ENCODE measurements around the gene TTC7B.

The TTC7B gene

GRCh38 chr14:90732139-90732538, 84.1 kb downstream of the TTC7B start:
- no peaks in the 10 kb centered on the region for H3K4me1 ChIP-seq
- no peaks in the 10 kb centered on the region for H3K27me3 ChIP-seq (ENCODE audit: control insufficient read depth, insufficient read depth, low read length)
- H3K79me2 ChIP-seq: peaks cover 5% of the 10 kb centered on the region
- H3K4me3 ChIP-seq (ENCODE audit: low read depth, low read length): no peak overlapping the region
- H3K9ac ChIP-seq: no peak overlapping the region
- no peak overlapping the region for H3K4me2 ChIP-seq (ENCODE audit: low read length)
- no peak overlapping the region for H3K27ac ChIP-seq
- H2AFZ ChIP-seq: no peak overlapping the region
- no peaks in the 10 kb centered on the region for H3K9me3 ChIP-seq (ENCODE audit: control insufficient read depth, low read length)
- H3K36me3 ChIP-seq (ENCODE audit: control insufficient read depth, insufficient read depth, low read length): no peaks in the 10 kb centered on the region
- no peak for TF ChIP-seq CTCF (IDR thresholded peaks at IDR 0.05)

- TF ChIP-seq CTCF (IDR thresholded peaks at IDR 0.05): no peak
- Histone ChIP-seq H3K4me1 (peaks cover 4% of the 10 kb centered on the region), H3K9ac (no peak overlapping the region), H3K9me3 (ENCODE audit: control insufficient read depth, low read length) (no peaks in the 10 kb centered on the region), H2AFZ (no peak overlapping the region), H3K36me3 (ENCODE audit: control insufficient read depth, insufficient read depth, low read length) (no peaks in the 10 kb centered on the region), H3K4me3 (ENCODE audit: low read depth, low read length) (no peak overlapping the region), H3K4me2 (ENCODE audit: low read length) (no peak overlapping the region), H3K79me2 (peaks cover 5% of the 10 kb centered on the region), H3K27ac (no peak overlapping the region), H3K27me3 (ENCODE audit: control insufficient read depth, insufficient read depth, low read length) (no peaks in the 10 kb centered on the region)
These were observed 84.7 kb downstream of the TTC7B start for GRCh38 chr14:90731487-90731886.

GRCh38 chr14:90730206-90730766, 85.9 kb downstream of the TTC7B start:
- no peaks in the 10 kb centered on the region for H3K27me3 ChIP-seq (ENCODE audit: control insufficient read depth, insufficient read depth, low read length)
- TF ChIP-seq CTCF (IDR thresholded peaks at IDR 0.05): no peak
- H3K9ac ChIP-seq: no peak overlapping the region

GRCh38 chr14:90728951-90729350, 87.3 kb downstream of the TTC7B start:
- H3K27me3 ChIP-seq (ENCODE audit: control insufficient read depth, insufficient read depth, low read length): no peaks in the 10 kb centered on the region
- no peak overlapping the region for H3K27ac ChIP-seq
- H3K4me3 ChIP-seq (ENCODE audit: low read depth, low read length): no peak overlapping the region
- H2AFZ ChIP-seq: no peak overlapping the region
- H3K9me3 ChIP-seq (ENCODE audit: control insufficient read depth, low read length): no peaks in the 10 kb centered on the region
- no peaks in the 10 kb centered on the region for H3K36me3 ChIP-seq (ENCODE audit: control insufficient read depth, insufficient read depth, low read length)
- TF ChIP-seq CTCF (IDR thresholded peaks at IDR 0.05): no peak
- no peaks in the 10 kb centered on the region for H3K79me2 ChIP-seq
- H3K4me2 ChIP-seq (ENCODE audit: low read length): no peak overlapping the region
- H3K4me1 ChIP-seq: peaks cover 6% of the 10 kb centered on the region
- H3K9ac ChIP-seq: no peak overlapping the region

More at GRCh38 chr14:90730206-90730766, 85.9 kb downstream of the TTC7B start:
- no peak overlapping the region for H3K27ac ChIP-seq
- H3K79me2 ChIP-seq: peaks cover 2% of the 10 kb centered on the region
- peaks cover 6% of the 10 kb centered on the region for H3K4me1 ChIP-seq
- H2AFZ ChIP-seq: no peak overlapping the region
- H3K9me3 ChIP-seq (ENCODE audit: control insufficient read depth, low read length): no peaks in the 10 kb centered on the region
- H3K4me2 ChIP-seq (ENCODE audit: low read length): no peak overlapping the region
- no peak overlapping the region for H3K4me3 ChIP-seq (ENCODE audit: low read depth, low read length)
- H3K36me3 ChIP-seq (ENCODE audit: control insufficient read depth, insufficient read depth, low read length): no peaks in the 10 kb centered on the region

- Histone ChIP-seq H3K9ac (no peak overlapping the region), H3K27me3 (ENCODE audit: control insufficient read depth, insufficient read depth, low read length) (no peaks in the 10 kb centered on the region), H3K4me2 (ENCODE audit: low read length) (no peak overlapping the region), H2AFZ (peak overlapping the region; percentile 66), H3K79me2 (peaks cover 3% of the 10 kb centered on the region), H3K27ac (no peak overlapping the region), H3K4me1 (peaks cover 6% of the 10 kb centered on the region), H3K4me3 (ENCODE audit: low read depth, low read length) (no peak overlapping the region), H3K36me3 (ENCODE audit: control insufficient read depth, insufficient read depth, low read length) (no peaks in the 10 kb centered on the region), H3K9me3 (ENCODE audit: control insufficient read depth, low read length) (no peaks in the 10 kb centered on the region)
- no peak for TF ChIP-seq CTCF (IDR thresholded peaks at IDR 0.05)
These were observed 89.1 kb downstream of the TTC7B start for GRCh38 chr14:90727082-90727481.

All from parathyroid adenoma (tissue), 2 donors.